GM10266 (cell line): Measurements from ENCODE around the gene TBC1D17.

Experiments
- DNase-seq: peaks from one replicate; pipeline ENCODE4 v3.0.0; 2012; ENCODE audit errors: extremely low spot score
- TF ChIP-seq, protein P1 (sequence below): IDR thresholded peaks from 2 replicates; pipeline ENCODE4 v1.5.1; 2012; ENCODE audit warnings: mild to moderate bottlenecking, low read depth; ENCODE audit not compliant: control insufficient read depth, insufficient read depth; ENCODE audit errors: missing control alignments

The TBC1D17 gene

DNA sequence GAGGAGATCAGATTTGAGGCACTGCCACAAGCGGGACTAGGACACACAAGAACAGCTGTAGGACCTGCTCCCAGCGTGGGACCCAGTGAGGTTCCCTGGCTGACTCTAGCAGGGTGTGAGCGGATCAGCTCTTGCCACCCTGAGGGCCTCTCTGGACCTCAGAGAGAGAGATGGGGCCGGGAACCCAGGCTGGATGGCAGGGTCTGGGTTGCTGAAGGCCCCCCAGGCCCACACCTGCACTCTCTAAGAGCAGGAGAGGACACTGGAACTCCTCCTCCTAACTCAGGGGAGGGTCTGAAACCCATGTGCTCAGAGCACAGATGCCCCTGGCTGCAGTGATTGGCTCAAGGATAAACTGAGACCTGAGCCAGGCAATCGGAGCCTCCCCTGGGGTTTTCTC, 32.7 kb downstream of the TBC1D17 start:
- TF ChIP-seq, protein P1, sequence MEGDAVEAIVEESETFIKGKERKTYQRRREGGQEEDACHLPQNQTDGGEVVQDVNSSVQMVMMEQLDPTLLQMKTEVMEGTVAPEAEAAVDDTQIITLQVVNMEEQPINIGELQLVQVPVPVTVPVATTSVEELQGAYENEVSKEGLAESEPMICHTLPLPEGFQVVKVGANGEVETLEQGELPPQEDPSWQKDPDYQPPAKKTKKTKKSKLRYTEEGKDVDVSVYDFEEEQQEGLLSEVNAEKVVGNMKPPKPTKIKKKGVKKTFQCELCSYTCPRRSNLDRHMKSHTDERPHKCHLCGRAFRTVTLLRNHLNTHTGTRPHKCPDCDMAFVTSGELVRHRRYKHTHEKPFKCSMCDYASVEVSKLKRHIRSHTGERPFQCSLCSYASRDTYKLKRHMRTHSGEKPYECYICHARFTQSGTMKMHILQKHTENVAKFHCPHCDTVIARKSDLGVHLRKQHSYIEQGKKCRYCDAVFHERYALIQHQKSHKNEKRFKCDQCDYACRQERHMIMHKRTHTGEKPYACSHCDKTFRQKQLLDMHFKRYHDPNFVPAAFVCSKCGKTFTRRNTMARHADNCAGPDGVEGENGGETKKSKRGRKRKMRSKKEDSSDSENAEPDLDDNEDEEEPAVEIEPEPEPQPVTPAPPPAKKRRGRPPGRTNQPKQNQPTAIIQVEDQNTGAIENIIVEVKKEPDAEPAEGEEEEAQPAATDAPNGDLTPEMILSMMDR, result no peak

DNA sequence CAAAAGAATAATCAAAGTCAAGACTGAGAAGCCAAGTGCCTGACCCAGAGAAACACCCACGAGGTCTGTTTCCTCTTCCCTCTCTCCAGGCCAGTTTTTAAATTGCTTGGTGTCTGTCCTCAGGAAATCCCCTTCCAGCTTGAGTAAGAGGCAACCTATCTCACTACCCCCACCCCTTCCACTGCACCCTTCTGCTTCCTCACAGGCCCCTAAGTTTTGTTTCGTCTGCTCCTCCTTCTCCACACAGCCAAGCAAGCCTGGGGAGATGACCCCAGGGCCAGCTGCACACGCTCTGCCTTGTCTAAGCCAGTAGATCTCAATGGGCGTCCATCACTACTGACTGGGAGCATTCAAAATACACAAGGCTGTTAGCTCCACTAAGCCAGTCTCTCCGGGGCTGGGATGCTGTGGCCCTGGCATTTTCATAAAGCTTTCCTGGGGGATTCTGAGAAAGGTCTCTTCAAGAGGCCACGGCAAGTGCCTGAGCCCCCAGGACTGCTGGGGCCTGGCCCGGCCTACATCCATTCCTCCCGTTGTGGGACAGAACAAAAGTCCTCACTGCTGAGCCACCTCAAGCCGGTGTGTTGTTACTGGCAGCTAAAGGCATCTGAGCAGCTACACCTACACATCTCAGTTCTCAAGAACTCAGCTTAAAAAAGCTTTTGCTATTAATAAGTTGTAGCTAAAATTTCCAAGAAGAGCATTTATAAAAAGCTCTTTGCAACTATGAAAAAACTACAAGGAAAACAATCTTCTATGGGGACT, 34.1 kb downstream of the TBC1D17 start:
- TF ChIP-seq, protein P1, result no peak
- DNase-seq, result peak; percentile 84

More for the DNA sequence above, 32.7 kb downstream of the TBC1D17 start:
- DNase-seq, result no peak

DNA sequence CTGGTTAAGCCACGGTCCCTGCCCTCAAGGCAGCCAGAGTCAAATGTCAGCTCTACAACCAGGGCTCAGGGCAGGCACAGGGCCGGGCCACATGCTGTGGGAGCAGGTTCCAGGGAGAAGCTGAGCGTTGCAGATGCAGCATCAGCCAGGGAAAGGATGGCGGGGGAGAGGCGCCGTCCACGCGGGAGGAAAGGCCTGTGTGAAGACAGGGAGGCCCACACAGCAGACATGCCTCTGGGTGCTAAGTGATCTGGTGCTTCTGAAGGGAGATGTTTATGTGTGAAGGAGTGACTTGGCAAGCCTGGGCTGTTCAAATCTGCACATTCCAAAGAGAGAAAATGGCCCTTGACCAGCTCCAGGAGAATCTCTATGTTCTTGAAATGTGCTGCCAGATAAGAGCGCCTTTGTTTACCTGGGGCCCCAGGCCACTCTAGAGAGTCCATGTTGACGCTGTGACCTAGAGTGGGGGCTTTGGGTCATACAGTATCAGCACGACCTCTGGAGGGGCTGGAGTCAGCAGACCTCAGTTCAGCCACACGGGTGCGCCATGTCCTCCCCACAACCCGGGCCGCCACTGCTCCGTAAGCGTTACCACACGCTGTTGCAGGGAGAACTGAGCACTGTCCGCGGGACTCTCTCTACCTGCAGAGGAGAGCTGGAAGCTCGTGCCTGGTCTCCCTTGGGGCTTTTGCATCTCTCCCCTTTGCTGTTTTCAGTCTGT, 35.6 kb downstream of the TBC1D17 start:
- DNase-seq, result no peak
- TF ChIP-seq, protein P1, result peak; percentile 25

DNA sequence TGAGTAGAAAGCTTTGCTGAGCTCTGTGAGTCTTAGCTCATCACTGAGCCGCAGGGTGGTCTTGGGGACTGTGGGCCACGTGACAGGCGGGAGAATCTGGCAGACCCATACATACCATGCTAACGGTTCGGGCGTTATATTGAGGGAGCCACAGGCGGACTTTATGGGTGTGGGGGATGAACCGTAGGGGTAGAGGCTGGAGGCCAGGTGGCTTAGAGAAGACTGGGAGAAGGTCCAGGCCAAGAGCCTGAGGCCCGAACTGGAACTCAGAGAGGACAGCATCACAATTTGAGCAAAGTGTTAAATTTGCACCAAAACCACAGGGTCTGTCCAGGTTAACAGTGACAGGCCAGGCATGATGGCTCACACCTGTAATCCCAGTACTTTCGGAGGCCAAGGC, 36.2 kb downstream of the TBC1D17 start:
- TF ChIP-seq, protein P1, result no peak
- no peak for DNase-seq

DNA sequence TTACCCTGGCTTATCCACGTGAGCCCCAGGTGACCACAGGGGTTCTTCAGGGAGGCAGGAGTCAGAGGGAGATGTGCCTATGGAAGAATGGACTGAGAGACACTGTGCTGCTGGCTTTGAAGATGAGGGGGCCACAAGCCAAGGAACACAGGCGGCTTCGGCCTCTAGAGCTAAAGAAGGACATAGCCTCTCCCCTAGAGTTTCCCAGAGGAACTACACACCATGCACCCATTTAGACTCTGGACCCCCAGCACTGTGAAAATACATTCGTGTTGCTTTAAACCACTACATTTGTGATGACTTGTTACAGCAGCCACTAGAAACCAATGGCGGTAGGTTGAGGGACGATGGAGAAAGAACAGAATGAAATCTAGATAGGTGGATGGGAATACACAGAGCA, 37.8 kb downstream of the TBC1D17 start:
- DNase-seq, result no peak
- TF ChIP-seq, protein P1, result no peak

DNA sequence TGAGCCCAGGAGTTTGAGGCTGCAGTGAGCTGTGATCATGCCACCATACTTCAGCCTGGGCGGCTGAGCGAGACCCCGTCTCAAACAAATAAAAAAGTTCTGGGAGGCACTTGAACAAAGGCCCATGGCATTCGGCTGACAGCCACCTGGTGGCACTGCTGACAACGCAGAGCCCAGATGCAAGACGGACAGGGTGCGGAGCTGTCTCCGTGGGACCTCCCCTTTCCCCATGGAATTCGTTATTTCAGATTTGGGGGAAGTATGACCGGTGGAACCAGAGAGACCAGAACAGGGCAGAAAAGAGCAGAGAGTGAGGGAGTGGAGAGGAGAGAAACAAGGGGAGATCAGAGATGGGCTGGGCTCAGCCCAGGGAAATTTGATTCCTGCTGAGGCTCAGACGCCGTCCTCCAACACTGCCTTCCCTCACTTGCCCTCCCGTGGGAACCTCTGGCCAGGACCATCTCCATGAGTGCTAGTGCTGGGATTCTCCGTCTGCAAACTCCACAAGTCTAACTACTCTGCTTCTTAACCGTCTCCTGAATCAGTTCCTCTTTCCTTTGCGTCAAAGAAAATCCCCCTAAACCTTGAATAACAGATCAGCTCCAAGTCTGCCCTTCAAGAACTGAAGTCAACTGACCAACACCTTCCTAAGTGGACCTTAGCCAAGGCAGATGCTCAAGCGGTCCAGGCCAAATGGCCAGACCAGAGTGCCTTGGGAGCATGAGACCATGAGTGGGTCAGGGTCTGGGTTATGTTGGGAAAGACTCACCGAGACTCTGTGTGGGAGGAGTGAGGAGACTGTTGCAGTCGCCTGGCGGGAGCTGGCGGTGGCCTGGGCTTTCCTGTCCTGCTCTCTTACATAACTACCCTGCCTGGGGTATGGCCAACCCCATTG, 39.6 kb downstream of the TBC1D17 start:
- DNase-seq, result no peak
- TF ChIP-seq, protein P1, result peak; percentile 60
